ENCODE results near the gene NXPE4. TPM values are rescaled to one million over a fixed set of nuclear protein-coding genes. Genes with fewer than 3 reads are reported as not detected.
"Not testable (repeated sequence)": the region's sequence is repeated elsewhere in the genome, so short reads cannot be mapped to it uniquely, and the experiment has no call there.

The NXPE4 gene
- total and polyA plus RNA-seq, 2 of the 8 experiments (the other 6 are each of a cell fraction or from before 2014, with no cell fraction given) = not detected

DNA sequence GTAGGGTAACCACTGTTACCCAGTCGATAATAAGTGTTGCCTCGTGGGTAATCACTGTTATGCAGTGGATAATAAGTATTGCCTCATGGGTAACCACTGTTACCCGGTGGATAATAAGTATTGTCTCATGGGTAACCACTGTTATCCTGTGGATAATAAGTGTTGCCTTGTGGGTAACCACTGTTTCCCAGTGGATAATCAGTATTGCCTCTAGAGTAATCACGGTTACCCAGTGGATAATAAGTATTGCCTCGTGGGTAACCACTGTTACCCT lies 11.2 kb upstream of the NXPE4 start:
- H3K4me3 ChIP-seq (ENCODE audit: extremely low read depth in 1 of 4, insufficient read depth in 2 of 4, low read depth in 3 of 4, low read length in 4 of 4); H3K18ac ChIP-seq (ENCODE audit: extremely low read depth, low read length); H3K56ac ChIP-seq (replicated peaks; ENCODE audit: insufficient read length, low read depth, low read length); H3K36me3 ChIP-seq (ENCODE audit: control insufficient read depth in 2 of 4, insufficient read depth in 4 of 4, low read length in 3 of 4); H3K9ac ChIP-seq (replicated peaks in 1 of 4; ENCODE audit: extremely low read depth in 1 of 4, low read depth in 3 of 4, low read length in 3 of 4); H4K5ac ChIP-seq (ENCODE audit: insufficient read length, low read depth, low read length); DNase-seq (ENCODE audit: low read depth in 1 of 2, low spot score in 2 of 2); H3K23ac ChIP-seq (ENCODE audit: insufficient read length); CTCF ChIA-PET (ENCODE audit: partially characterized antibody); H3K27ac ChIP-seq (ENCODE audit: low read depth, low read length); H3K79me2 ChIP-seq (ENCODE audit: control insufficient read depth in 1 of 2, insufficient read depth in 2 of 2, low read length in 2 of 2); H3K79me1 ChIP-seq (ENCODE audit: low read depth, low read length); H2AK5ac ChIP-seq (ENCODE audit: low read depth, low read length); H2BK20ac ChIP-seq (ENCODE audit: low read length); H2BK15ac ChIP-seq (ENCODE audit: low read length); H3K14ac ChIP-seq (ENCODE audit: insufficient read length); H3K23me2 ChIP-seq (ENCODE audit: low read depth, low read length); H3K4ac ChIP-seq (replicated peaks; ENCODE audit: insufficient read length, low read depth, low read length); H3K27me3 ChIP-seq (replicated peaks in 1 of 4; ENCODE audit: control insufficient read depth in 3 of 4, extremely low read depth in 1 of 4, insufficient read depth in 3 of 4, low read length in 3 of 4); H2BK12ac ChIP-seq (ENCODE audit: low read depth, low read length); H2AFZ ChIP-seq (ENCODE audit: low read length); H4K91ac ChIP-seq (replicated peaks; ENCODE audit: insufficient read length, low read length); H2BK5ac ChIP-seq (ENCODE audit: low read depth, low read length); H3K4me1 ChIP-seq (replicated peaks in 1 of 4; ENCODE audit: control insufficient read depth in 3 of 4, insufficient read depth in 4 of 4, low read length in 3 of 4); H2BK120ac ChIP-seq (replicated peaks; ENCODE audit: low read depth, low read length); H4K20me1 ChIP-seq (replicated peaks in 1 of 2; ENCODE audit: control insufficient read depth in 1 of 2, insufficient read depth in 2 of 2, low read length in 2 of 2); POLR2A ChIA-PET (ENCODE audit: partially characterized antibody); FAIRE-seq; H3K4me2 ChIP-seq (ENCODE audit: insufficient read depth in 1 of 2, low read depth in 2 of 2, low read length in 2 of 2); H4K8ac ChIP-seq (ENCODE audit: extremely low read depth, insufficient read depth, low read length): not testable (repeated sequence)
- H3K9me3 ChIP-seq (ENCODE audit: insufficient read depth in 2 of 2, low read depth in 1 of 2, low read length in 1 of 2) = peaks cover 15 to 34% of the 10 kb centered on the region in 2 experiments; a peak in 3 of 4 replicates
- WGBS, 2 experiments (ENCODE audit: extremely low coverage in 1 of 2, insufficient coverage in 1 of 2, insufficient read length in 1 of 2, insufficient replicate concordance in 2 of 2, low coverage in 1 of 2, low lambda C conversion rate in 2 of 2, missing lambda C conversion rate in 1 of 2) = 92% methylated on average over 5 of the region's 5 CpGs; no CpG with 5 or more reads in 1 of the 2 experiments

All from H1 (cell line).